Testis (tissue), 3 donors: ENCODE results near the gene OR52E4. TPM values are rescaled to one million over a fixed set of nuclear protein-coding genes. Genes with fewer than 3 reads are reported as not detected.

Experiments used
- DNase-seq: peaks from one replicate; pipeline ENCODE4 v3.0.0-alpha.2; 2019
- H3K27ac ChIP-seq, 2 donors: fragments of 200-600 bp; sonication (generic); one replicate each; pipeline ENCODE4 v1.5.1; 2019
- H3K27me3 ChIP-seq: fragments of 200-600 bp; sonication (generic); one replicate; pipeline ENCODE4 v1.5.1; 2019
- H3K36me3 ChIP-seq: fragments of 200-600 bp; sonication (generic); one replicate; pipeline ENCODE4 v1.5.1; 2017; ENCODE audit warnings: low read depth; ENCODE audit errors: missing control alignments
- H3K4me1 ChIP-seq: fragments of 200-600 bp; sonication (generic); one replicate; pipeline ENCODE4 v1.5.1; 2019
- H3K4me3 ChIP-seq, 2 donors: fragments of 200-600 bp; sonication (generic); one replicate each; pipeline ENCODE4 v1.5.1; 2017 to 2019
- H3K9me3 ChIP-seq: fragments of 200-600 bp; sonication (generic); one replicate; pipeline ENCODE4 v1.5.1; 2017
- POLR2A ChIP-seq: fragments of 450-650 bp; IDR thresholded peaks from one replicate; pipeline ENCODE4 v1.6.1; 2017; ENCODE audit warnings: antibody characterized with exemption, mild to moderate bottlenecking, moderate library complexity
- WGBS, 2 donors: methylation state at CpG; one replicate each; pipeline ENCODE4 v1.1.5; 2018; 5-methylcytosine and 5-hydroxymethylcytosine counted together
- intact Hi-C: fragments of 100-400 bp; cut with DNase I; formaldehyde crosslinking; loops from one replicate; pipeline ENCODE4 v1.15.1; 2023; ENCODE audit warnings: low total_unique reads
- polyA plus RNA-seq: library from polyadenylated mRNA; stranded (reverse); fragments of 350-450 nt; fragmentation: Illumina TruSeq; extraction: RNeasy Lipid Tissue Mini Kit (QIAGEN cat#74804); gene quantifications from one replicate; pipeline ENCODE4 v1.2.3, GENCODE V29; 2014; ENCODE audit warnings: low read depth, low replicate concordance; ENCODE audit not compliant: insufficient read depth
- total RNA-seq, 2 donors: library from RNA; depleted of rRNA; stranded (reverse); fragments of >200 nt; gene quantifications; one replicate each; pipeline ENCODE4 v1.2.3, GENCODE V29; 2016
- TF ChIP-seq, protein P1 (sequence below), 3 experiments: fragments of 450-650 bp in 2 of 3; fragments of 200-600 bp in 1 of 3; sonication (generic) in 1 of 3; IDR thresholded peaks; one replicate each; pipeline ENCODE4 v1.5.1; 2016 to 2019; ENCODE audit warnings: antibody characterized with exemption in 3 of 3, mild to moderate bottlenecking in 2 of 3, moderate library complexity in 1 of 3

OR52E4 gene
- total and polyA plus RNA-seq, 3 donors from 2014 or later = not detected

DNA sequence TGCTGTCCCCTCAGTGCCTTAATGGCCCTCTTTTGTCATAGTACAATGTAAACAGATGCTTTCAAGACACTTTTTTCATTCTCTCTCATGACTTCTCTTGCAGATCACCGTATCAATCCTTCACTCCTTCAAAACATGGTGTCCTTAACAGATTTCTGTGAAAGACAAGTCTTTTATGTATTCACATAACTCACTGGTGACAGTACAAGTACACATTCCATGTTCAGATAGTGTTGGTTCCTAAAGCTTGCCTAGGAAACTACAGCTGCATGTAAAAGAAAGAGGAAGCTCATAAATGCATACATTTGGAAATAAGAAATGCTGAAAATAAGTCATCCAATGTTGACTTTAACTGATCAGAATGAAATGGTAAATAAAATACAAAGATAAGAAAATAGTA, 33.7 kb upstream of the OR52E4 start:
- WGBS, 2 donors = 68 to 81% methylated on average over 1 of the region's 1 CpG
- Histone ChIP-seq H3K27me3 (no peaks in the 10 kb centered on the region), H3K4me1 (no peaks in the 10 kb centered on the region), H3K27ac (no peak overlapping the region), H3K4me3 (no peak overlapping the region), H3K9me3 (no peaks in the 10 kb centered on the region), H3K36me3 (no peaks in the 10 kb centered on the region)
- TF ChIP-seq, protein P1, sequence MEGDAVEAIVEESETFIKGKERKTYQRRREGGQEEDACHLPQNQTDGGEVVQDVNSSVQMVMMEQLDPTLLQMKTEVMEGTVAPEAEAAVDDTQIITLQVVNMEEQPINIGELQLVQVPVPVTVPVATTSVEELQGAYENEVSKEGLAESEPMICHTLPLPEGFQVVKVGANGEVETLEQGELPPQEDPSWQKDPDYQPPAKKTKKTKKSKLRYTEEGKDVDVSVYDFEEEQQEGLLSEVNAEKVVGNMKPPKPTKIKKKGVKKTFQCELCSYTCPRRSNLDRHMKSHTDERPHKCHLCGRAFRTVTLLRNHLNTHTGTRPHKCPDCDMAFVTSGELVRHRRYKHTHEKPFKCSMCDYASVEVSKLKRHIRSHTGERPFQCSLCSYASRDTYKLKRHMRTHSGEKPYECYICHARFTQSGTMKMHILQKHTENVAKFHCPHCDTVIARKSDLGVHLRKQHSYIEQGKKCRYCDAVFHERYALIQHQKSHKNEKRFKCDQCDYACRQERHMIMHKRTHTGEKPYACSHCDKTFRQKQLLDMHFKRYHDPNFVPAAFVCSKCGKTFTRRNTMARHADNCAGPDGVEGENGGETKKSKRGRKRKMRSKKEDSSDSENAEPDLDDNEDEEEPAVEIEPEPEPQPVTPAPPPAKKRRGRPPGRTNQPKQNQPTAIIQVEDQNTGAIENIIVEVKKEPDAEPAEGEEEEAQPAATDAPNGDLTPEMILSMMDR (IDR thresholded peaks at IDR 0.05) = no peak
- no peak for TF ChIP-seq POLR2A
- no peak for DNase-seq
- intact Hi-C loops = no loop called here

DNA sequence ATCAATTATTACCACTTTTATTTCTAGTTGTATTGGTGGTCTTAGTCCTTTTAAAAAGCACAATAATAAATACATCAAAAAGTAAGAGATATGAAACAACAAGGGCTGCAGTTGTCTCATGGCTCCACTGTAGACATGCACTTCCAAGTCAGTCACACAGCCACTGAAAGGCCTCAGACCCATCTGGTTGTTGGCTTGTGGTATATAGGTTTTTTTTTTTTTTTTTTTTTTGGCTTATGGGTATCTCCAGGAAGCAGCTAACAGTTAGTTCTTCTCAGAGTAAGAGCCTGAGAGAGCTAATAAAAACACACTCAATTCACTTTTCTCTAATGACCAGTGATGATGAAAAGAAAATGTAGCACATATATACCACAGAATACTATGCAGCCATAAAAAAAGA, 32.7 kb upstream of the OR52E4 start:
- no peak for TF ChIP-seq POLR2A
- TF ChIP-seq, protein P1 (IDR thresholded peaks at IDR 0.05) = no peak
- Histone ChIP-seq H3K4me3 (no peak overlapping the region), H3K4me1 (no peaks in the 10 kb centered on the region), H3K27ac (no peak overlapping the region), H3K9me3 (no peaks in the 10 kb centered on the region), H3K36me3 (no peaks in the 10 kb centered on the region), H3K27me3 (no peaks in the 10 kb centered on the region)
- intact Hi-C loops = no loop called here
- DNase-seq = no peak

DNA sequence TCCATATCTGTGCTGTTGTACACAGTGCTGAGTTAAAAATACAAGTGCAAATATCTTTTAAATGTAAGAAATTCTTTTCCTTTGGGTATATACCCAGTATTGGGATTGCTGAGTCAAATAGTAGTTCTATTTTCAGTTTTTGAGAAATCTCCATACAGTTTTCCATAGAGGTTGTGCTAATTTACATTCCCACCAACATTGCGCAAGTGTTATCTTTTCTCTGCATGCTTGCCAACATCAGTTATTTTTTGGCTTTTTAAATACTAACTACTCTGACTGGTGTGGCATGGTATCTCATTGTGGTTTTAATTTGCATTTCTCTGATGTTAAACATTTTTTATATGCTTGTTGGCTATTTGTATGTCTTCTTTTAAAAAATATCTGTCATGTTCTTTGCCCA, 29.4 kb upstream of the OR52E4 start:
- DNase-seq = no peak
- no peaks in the 10 kb centered on the region for H3K9me3 ChIP-seq
- H3K4me3 ChIP-seq = no peak overlapping the region
- intact Hi-C loops = no loop called here
- no peaks in the 10 kb centered on the region for H3K27me3 ChIP-seq
- WGBS, 2 donors = 94 to 100% methylated on average over 1 of the region's 1 CpG
- H3K4me1 ChIP-seq = no peaks in the 10 kb centered on the region
- no peak overlapping the region for H3K27ac ChIP-seq
- TF ChIP-seq POLR2A = no peak
- TF ChIP-seq, protein P1 (IDR thresholded peaks at IDR 0.05) = no peak
- H3K36me3 ChIP-seq = no peaks in the 10 kb centered on the region

DNA sequence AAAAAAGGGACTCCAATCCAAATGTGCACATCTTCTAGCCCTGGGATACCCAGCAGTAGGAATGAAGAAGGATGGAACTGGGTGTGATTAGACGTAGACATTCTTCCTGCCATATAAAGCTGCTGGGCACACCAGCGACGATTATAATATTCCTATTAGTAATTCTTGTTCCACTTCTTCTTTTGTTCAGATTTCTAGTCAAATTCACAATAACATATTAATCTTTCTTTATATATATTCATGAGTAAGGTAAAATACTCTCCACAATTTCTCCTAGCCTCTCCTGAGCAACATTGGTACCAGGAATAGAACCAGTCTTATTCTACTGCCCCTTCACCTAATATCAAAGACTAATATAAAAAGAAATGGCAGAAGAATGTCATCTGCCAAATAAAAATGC, 22.8 kb upstream of the OR52E4 start, which contains the start of gene OR52E8:
OR52E8 (minus strand) TSS at position 101 of the 400 bp plus-strand sequence; CDS start at position 101, 0 bp downstream.
- Histone ChIP-seq H3K36me3 (no peaks in the 10 kb centered on the region), H3K4me3 (no peak within 1 kb of the TSS), H3K27ac (no peak within 1 kb of the TSS), H3K27me3 (no peaks in the 10 kb centered on the region), H3K9me3 (no peaks in the 10 kb centered on the region), H3K4me1 (no peaks in the 10 kb centered on the region)
- no peak for DNase-seq
- 93 to 95% methylated on average over 3 of the region's 3 CpGs for WGBS, 2 donors
- TF ChIP-seq, protein P1 (IDR thresholded peaks at IDR 0.05) = no peak
- TF ChIP-seq POLR2A = no peak
- intact Hi-C loops = no loop called here

DNA sequence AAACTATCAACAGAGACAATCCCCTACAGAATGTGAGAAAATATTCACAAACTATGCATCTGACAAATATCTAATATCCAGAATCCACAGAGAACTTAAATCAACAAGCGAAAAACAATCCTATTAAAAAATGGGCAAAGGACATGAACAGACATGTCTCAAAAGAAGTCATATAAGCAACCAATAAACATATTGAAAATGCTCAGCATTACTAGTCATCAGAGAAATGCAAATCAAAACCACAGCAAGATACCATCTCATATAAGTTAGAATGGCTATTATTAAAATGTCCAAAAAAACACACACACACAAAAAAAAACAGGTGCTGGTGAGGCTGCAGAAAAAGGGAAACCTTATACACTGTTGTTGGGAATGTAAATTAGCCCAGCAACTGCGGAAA, 14.6 kb upstream of the OR52E4 start:
- Histone ChIP-seq H3K4me3 (no peak overlapping the region), H3K27me3 (no peaks in the 10 kb centered on the region), H3K4me1 (no peaks in the 10 kb centered on the region), H3K9me3 (no peaks in the 10 kb centered on the region), H3K27ac (no peak overlapping the region), H3K36me3 (no peaks in the 10 kb centered on the region)
- no peak for DNase-seq
- WGBS, 2 donors = 90 to 93% methylated on average over 2 of the region's 2 CpGs
- intact Hi-C loops = no loop called here
- TF ChIP-seq, protein P1 (IDR thresholded peaks at IDR 0.05) = no peak
- no peak for TF ChIP-seq POLR2A
